22Rv1 (cell line): Measurements from ENCODE around the gene STAT5B.

ENCODE experiments used
- CTCF ChIP-seq: fragments of 450-650 bp; IDR thresholded peaks from 2 replicates; pipeline ENCODE4 v1.5.1; 2017; ENCODE audit warnings: mild to moderate bottlenecking
- ZFX ChIP-seq: fragments of 450-650 bp; IDR thresholded peaks from 2 replicates; pipeline ENCODE4 v1.6.1; 2017; ENCODE audit warnings: antibody characterized with exemption, borderline replicate concordance

GRCh38 chr17:42313773-42314566, 37.8 kb upstream of the STAT5B start:
- TF ChIP-seq CTCF (no peak), ZFX (no peak)
